NCI-H2171 treated with DMSO at 0.1 percent for 48 hours (cell line): ENCODE data around the gene MCC.

Source experiments
- DNase-seq: peaks from one replicate; lab custom pipeline; 2025; lab: John Stamatoyannopoulos, UW

Gene MCC

DNA sequence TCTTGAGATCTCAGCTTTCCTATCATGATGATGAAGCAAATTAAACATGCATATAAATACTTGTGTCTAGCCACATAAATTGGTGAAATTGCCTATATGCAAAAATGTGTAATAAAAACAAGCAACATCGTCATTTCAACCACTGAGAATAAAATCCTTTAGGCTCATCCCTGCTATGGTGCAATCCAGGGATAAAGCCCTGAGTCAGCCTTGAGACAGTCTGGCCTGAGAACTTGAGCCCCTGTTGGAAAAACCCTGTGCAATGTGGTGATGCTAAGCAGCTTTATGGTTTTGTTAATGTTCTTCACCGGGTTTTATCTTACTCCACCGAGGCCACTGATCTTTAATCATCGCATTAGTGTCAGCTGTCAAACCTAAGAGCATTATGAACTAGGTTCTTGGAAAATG lies 341.1 kb downstream of the MCC start:
- no peak for DNase-seq

DNA sequence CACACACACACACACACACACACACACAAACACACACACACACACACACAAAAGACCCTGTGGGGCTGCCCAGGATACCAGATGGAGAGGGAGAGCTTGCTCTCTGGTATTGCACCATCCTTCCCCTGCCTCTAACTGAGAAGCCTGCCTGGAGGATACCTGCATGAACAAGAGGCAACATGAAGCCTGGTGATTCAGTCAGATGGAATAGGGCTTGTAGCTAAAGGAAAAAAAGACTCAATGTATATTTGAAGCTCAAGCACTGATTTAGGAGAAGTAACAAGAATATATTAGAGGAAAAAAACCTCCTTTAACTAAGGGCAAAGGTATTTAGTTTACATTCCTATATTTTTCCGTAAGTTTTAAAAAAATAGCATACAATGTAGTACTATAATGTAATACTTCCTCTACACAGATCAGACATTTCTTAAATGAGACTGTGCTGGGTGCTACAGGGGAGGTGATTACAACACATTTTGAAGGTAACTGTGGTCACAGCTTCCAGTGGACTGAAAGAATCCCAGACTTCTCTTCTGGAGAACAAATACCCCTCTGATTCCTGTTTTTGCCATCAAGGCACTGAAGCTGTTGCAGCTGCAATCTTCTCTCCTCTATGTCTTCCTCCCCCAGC lies 342.4 kb downstream of the MCC start:
- no peak for DNase-seq

DNA sequence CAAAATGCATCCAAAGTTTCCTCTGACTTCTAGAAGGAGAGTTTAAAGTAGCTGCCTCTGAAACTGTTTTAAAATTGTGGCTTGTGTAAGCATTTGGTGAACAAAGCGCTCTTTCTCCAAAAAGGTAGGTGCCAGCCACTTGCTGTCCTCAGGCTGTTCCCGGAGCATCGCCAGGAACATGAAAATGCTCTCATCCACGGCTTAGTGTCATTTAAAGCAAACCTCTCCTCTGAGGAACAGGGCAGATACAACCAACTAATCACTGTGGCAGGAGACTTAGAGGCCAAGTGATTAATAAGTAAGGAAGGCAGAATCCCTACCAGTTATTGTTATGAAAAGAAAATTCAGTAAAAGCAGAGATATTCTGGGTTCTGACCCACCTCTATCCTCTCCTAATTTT lies 346.1 kb downstream of the MCC start:
- DNase-seq: no peak

DNA sequence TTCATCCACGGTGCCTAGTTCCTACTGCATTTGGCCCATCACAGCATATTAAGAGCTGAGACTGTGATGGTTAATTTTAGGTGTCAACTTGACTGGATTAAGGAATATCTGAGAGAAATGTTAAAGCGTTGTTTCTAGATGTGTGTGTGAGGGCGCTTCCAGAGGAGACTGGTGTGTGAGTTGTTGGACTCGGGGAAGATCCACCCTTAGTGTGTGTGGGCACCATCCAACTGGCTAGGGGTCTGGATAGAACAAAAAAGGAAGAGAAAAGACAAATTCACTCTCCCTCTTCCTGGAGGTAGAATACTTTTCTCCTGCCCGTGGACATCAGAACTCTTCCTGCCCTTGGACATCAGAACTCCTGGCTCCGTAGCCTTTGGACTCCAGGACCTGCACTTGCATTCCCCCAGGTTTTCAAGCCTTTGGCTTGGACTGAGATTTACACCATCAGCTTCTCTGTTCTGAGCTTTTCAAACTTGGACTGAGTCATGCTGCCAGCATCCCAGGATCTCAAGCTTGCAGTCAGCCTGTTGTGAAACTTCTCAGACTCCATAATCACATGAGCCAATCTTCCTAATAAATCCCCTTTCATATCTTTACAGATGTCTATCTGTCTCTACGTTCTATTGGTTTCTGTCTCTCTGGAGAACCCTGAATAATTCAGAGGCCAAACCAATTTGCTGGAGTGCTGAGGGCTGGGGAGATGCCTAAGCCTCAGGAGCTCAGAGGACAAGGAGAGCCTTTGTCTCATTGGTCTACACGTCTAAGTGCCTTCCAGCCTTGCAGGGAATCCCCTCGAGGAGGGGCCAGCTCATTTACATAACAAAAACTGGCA lies 347.2 kb downstream of the MCC start:
- no peak for DNase-seq

DNA sequence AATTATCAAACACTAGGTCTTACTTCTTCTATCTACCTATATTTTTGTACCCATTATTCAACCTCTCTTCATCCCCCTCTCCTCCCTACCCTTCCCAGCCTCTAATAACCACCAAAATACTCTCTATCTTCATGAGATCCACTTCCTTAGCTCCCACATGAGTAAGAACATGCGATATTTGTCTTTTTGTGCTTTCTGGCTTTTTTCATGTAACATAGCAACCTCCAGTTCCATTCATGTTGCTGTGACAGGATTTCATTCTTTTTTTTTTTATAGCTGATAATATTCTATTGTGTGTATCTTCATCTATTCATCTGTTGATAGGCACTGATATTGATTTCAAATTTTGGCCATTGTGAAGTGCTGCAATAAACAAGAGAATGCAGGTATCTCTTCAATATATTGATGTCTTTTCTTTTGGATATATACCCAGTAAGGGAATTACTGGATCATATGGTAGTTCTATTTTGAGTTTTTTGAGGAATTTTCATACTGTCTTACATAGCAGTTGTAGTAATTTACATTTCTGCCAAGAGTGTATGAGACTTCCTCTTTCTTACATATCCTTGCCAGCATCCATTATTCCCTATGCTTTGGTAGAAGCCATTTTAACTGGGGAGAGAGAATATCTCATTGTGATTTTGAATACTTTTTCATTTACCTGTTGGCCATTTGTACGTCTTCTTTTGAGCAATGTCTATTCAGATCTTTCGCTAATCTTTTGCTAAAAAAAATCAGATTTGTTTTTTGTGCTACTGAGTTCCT lies 354.9 kb downstream of the MCC start:
- DNase-seq: no peak

DNA sequence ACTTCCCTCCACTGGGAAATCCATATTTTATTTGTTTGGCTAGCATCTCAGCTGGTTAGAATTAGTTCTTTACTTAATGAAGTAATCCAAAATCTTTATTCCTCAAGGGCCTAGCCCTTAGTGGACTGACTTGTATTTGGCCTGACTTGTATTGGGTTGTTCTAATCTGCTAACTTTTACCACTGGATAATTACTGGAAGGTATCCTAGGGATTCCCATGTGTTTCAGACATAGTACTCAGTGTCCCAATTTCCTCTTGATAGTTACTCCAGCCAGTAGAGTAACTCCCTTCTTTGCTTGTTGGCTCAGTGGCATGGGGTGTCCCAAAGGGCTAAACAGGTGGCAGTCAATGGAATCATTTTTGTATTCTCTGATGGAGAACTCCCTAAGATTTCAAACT lies 355.7 kb downstream of the MCC start:
- no peak for DNase-seq

DNA sequence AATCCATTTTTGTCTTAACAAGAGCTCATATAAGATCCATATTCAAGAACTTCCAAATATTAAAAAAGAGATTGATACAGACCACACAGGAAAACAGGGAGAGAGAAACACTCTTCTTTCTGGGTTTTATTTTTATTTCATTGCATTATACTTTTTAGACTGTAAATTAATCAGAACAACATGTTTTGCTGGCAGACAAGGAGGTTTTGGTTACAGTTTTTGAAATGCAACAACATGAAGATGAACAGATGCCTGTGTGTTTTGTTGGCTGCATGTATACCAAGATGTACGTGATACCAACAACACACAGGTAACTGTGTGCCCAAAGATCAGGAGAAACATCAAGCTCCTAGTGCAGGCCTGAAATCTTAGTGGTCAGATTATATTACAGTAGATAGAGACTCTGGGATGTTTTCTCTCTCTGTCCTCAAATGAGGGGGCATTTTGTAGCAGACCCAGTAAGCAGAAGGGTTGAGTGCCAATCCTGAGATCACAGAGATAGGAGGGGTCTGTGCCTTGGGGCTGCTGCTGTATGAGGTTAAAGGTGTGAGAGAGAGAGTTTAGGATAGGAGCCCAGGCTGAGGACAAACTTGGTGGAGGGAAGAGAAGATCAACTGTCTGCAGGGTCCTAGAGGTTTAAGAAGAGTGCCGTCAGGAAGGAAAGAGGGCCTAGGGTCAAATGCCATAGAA lies 359.5 kb downstream of the MCC start:
- peak; percentile 4 for DNase-seq

DNA sequence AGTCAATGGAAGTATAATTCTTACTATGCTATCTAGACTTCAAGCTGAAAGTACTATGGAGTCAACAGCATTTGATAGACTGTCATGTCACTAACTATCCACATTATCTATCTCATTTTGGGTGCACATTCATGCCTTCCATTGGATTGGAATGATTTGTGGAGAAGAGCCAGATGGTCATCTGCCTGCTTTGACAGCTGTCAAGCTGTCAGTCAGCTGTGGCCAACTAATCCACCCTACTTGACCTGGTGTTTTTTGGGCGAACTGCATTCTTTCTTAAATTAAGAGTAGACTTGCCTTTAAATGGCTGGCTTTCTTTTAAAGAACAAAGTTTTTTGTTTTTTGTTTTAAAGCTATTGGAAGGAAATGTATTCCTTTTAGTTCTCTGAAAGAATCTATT lies 360.2 kb downstream of the MCC start:
- DNase-seq: no peak

DNA sequence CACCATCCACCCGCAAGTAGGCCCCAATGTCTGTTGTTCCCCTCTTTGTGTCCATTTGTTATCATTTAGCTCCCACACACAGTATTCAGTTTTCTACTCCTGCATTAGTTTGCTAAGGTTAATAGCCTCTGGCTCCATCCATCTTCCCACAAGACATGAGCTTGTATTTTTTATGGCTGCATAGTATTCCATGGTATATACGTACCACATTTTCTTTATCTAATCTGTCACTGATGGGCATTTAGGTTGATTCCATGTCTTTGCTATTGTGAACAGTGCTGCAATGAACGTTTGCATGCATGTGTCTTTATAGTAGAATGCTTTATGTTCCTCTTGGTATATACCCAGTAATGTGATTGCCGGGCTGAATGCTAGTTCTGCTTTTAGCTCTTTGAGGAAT lies 361.2 kb downstream of the MCC start:
- no peak for DNase-seq

DNA sequence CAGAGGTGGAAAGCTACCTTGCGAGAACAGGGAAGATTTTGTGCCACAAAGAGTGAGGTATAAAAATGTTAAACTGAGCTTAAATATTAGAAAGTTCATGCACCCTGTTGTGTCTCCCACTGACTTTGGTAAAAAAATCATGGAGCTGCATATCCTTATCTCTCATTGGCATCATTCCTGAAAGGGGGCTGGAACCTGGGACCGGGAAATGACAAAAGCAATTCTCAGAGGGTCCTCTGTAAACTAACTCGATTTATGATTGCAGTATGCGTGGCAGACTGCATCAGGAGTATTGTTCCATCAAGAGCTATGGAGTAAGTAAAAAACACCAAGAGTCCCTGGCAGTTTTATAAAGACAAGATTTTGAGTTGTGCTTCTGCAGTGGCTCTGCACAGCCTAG lies 362.9 kb downstream of the MCC start:
- no peak for DNase-seq

DNA sequence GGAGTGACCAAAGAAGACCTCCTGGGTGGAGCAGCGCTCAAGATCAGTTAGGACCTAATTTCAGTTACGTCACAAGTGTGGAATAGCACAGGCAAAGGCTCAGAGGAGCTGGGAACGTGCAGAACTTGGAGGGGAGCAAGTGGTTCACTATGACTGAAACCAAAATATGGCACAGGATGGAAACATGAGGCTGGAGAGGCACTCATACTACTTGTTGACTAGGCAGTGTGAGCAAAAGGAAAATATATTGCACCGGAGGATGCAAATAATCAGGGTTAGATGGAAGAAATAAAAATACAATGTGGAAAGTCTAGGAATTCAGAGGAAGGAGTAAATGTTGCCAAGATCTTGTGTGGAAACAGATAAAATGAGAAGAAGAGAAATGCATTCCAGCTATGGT lies 363.3 kb downstream of the MCC start:
- DNase-seq: no peak

DNA sequence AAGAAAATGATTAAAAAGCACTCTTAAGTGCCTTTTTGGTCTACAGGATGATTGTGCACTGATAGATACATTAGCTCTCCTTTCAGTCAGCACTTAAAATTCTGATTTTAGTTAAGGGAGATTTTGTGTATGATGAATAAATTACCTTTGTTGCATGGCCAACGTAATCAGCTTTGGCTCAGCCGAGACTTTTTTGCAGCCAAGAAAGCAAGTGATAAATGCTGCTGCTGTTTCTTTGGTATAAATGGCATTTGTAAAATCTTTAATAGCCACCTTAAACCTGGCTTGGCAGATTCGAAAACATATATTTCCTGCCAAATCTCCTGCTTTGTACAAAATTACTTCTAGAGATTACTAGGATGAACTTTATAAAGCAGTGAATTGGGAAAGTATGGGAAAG lies 364.0 kb downstream of the MCC start:
- DNase-seq: no peak

DNA sequence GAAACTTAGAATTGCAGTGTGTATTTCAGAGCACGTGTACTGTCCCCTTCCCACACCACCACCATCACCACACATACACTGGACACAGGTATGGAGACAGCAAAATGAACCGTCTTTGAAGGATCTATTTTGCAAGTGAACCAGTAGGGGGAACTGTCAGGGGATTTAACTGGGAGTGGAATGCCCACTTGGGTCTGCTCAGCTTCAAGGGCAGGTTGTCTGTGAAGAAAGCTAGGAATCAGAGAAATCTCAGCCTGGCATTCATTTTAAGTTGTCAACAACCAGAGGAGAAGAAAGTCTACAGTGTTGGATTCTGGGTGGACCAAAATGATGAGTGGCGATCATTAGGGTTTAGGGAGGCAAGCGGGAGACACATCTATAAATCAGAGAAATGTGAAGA lies 364.6 kb downstream of the MCC start:
- DNase-seq: no peak

DNA sequence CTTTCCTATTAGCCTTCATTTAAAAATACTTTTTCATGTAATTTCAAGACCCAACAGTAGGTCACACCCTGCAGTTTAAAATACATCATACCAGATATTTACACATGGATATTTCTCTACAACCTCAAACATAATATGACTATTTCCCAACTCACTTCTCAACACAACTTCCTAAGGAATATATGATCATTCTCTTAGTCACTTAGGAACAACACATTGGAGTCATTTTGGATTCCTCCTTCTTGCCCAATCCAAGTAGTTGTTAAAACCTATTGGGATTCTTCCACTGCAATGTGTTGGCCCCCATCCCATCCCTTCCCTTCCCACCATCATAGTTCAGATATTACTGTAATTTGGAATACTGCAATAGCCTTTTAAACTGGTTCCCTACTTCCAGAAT lies 366.2 kb downstream of the MCC start:
- DNase-seq: no peak

DNA sequence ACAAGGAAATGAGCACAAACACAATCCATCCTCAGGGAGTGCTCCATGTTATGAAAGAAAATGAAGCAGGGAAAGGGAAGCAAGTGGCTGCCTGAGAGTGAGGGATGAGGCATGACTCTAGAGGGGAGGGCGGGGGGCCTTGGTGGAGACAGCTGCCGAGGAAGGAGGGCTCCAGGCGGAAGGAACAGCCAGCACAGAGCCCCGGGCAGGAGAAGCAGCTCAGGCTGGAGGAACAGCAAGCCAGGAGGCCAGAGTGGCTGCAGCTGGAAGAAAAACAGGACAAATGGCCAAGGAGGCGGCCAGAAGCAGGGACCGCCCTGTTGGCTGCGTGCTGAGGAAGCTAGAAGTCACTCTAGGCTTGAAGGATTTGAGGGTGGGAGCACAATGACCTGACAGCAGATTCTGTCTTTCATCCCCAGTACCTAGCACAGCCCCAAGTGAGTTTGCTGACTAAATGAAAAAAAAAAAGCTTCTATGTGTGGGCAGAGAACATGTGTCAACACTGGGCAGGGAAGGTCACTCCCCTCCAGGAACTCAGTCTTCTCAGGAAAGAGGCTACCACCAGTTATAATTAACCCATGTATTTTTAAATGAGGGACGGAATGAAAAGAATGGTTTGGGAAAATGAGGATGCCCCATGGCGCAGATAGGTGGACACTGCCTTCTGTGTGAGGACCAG lies 368.9 kb downstream of the MCC start:
- DNase-seq: no peak

DNA sequence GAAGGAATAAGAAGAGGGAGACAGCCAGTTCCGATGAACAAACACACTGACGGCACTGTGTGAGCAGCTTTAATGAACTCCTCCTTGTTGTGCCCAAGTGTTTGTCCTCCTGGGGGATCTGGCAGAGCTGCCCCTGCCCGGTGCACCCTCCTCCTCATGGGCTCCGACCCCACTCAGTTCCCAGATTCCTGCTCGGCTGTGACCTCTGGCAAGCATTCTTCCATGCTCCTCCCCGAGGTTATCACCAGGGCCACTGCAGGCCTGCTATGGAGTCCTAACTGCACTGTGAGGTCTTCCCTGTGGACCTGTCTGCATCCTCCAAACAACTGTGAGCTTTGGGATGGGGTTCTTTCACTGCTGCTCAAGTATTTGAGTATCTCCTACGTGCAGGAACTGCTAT lies 369.5 kb downstream of the MCC start:
- DNase-seq: no peak

DNA sequence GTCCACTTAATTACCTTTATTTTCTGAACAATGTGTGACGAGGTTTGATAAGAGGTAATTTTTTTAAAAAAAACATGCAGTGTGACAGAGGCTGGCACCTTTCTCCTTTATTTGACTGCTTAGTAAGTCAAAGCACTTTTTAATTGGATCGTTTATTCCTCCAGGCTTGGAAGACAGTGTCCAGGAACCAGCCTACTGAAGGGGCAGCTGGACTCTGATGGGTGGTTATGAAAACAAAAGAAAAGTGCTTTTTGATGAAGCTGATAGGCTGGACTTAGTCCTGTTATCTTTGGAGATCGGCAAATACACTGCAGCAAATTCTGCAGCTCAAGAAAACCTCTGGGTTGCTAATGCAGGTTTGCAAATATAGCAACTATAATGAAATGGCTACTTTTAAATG lies 370.0 kb downstream of the MCC start:
- DNase-seq: no peak

DNA sequence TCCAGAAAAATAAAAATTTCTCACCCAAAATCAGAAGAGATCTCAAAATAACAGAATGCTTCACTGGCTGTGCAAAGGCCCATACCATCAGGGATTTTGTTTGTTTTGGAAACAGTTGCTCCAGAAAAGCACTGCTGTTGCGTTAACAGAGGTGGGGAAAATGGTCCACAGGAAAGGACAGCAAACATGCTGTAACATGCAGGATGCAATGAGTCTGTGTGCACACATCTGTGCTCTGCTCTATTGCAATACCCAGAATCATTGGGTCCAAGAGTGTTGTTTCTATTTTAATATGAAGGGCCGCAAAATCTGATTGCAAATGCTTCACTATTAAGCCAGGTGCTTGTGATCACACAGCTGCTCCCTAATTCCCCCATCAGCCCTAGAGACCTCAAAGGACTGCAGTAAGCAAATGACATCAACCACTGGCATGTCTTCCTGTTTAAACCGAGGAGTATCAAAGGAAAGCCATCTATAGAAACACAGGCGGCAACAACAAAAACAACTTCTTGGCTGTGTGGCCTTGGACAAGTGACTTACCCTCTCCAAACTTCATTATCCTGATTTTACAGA lies 370.6 kb downstream of the MCC start:
- peak; percentile 58 for DNase-seq

DNA sequence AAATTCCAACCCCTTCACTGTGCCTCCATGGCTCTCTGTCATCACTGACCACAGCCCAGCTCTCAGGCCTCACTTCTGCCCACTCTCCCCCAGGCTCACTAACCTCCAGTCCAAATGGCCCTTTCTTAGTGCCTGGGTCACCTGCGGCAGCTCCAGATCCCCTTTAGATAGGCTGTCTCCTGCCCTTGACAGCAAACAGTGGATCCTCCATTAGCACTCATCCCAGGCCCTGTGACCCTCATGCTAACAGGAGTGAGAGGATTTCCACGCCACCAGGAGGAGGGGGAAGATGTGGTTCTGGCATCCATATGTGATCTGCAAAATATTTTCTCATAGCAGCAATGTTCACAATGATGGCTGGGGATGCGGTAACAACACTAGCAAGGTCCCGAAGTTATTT lies 372.3 kb downstream of the MCC start:
- no peak for DNase-seq

DNA sequence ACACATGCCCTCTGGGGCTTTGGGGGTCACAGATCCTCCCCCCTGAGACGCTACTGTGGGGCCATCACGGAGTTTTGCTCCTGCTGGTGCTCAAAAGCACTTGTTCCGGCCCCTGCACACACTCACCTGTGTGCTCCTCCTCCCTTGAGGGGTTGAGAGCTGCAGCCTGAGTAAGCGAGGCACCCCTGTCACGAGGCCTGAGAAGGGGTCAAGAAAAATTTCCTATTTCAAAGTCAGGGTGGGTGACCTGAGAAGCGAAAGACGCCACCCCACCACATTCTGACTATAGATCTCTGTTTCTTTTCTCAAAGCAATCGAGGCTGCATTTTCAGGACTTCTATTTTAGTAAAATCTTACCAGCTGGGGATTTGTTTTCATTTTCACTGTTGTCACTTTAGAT lies 373.2 kb downstream of the MCC start:
- DNase-seq: no peak

DNA sequence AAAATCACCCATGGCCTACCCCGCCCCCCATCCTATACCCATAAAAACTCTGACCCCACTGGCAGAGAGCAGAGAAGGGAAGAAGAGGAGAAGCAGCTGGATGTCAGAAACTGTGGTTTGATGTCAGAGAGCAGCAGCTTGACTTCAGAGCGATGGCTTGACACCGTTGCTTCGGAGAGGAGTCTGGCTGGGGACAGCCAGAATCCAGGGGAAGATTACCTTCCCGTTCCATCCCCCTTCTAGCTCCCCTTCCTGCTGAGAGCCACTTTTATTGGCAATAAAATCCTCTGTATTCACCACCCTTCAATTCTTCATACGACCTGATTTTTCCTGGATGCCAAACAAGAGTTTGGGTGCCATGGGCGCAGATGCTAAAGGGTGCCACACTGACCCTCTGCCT lies 373.7 kb downstream of the MCC start:
- no peak for DNase-seq

DNA sequence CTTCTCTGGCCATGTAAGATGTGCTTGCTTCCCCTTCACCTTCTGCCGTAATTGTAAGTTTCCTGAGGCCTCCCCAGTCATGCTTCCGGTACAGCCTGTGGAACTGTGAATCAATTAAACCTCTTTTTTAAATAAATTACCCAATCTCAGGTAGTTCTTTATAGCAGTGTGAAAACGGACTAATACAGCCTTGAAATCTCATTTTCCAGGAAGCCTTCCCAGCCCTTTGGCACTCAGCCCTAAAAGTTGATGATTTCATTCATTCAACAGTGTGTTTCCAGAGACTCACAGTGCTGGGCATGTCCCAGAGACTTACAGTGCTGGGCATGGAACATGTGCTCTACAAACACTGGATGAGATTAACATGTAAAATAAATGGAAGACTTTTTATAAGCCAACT lies 375.8 kb downstream of the MCC start:
- no peak for DNase-seq
